ENCODE results near the gene ELF1.

DNA sequence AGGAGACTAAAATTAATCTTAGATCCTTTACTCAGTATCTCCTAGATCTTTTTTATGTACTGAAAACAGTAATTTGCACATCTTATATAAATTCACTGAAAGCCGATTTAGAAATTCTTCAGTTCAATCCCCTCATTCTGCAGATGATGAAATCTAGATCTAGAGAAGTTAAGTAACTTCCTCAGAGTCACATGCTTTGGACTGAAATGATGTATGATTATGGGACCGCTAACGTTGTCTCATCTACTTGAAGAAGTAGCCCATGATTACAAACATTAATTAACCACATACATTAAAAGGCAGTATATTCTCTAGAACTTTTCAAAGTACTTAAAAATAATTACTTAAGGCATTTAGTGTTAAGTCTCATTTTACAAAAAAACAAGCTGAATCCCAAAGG, 37.8 kb downstream of the ELF1 start:
- TF ChIP-seq, protein P1, sequence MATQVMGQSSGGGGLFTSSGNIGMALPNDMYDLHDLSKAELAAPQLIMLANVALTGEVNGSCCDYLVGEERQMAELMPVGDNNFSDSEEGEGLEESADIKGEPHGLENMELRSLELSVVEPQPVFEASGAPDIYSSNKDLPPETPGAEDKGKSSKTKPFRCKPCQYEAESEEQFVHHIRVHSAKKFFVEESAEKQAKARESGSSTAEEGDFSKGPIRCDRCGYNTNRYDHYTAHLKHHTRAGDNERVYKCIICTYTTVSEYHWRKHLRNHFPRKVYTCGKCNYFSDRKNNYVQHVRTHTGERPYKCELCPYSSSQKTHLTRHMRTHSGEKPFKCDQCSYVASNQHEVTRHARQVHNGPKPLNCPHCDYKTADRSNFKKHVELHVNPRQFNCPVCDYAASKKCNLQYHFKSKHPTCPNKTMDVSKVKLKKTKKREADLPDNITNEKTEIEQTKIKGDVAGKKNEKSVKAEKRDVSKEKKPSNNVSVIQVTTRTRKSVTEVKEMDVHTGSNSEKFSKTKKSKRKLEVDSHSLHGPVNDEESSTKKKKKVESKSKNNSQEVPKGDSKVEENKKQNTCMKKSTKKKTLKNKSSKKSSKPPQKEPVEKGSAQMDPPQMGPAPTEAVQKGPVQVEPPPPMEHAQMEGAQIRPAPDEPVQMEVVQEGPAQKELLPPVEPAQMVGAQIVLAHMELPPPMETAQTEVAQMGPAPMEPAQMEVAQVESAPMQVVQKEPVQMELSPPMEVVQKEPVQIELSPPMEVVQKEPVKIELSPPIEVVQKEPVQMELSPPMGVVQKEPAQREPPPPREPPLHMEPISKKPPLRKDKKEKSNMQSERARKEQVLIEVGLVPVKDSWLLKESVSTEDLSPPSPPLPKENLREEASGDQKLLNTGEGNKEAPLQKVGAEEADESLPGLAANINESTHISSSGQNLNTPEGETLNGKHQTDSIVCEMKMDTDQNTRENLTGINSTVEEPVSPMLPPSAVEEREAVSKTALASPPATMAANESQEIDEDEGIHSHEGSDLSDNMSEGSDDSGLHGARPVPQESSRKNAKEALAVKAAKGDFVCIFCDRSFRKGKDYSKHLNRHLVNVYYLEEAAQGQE (IDR thresholded peaks at IDR 0.05; ENCODE audit: low read depth, low read length) = no peak
- no peak for TF ChIP-seq MXI1 (IDR thresholded peaks at IDR 0.05; ENCODE audit: low read depth, low read length)
- no peak for TF ChIP-seq RAD21 (IDR thresholded peaks at IDR 0.05; ENCODE audit: low read length)
- no peak for TF ChIP-seq RCOR1 (IDR thresholded peaks at IDR 0.05; ENCODE audit: low read length)
- TF ChIP-seq, protein P2, sequence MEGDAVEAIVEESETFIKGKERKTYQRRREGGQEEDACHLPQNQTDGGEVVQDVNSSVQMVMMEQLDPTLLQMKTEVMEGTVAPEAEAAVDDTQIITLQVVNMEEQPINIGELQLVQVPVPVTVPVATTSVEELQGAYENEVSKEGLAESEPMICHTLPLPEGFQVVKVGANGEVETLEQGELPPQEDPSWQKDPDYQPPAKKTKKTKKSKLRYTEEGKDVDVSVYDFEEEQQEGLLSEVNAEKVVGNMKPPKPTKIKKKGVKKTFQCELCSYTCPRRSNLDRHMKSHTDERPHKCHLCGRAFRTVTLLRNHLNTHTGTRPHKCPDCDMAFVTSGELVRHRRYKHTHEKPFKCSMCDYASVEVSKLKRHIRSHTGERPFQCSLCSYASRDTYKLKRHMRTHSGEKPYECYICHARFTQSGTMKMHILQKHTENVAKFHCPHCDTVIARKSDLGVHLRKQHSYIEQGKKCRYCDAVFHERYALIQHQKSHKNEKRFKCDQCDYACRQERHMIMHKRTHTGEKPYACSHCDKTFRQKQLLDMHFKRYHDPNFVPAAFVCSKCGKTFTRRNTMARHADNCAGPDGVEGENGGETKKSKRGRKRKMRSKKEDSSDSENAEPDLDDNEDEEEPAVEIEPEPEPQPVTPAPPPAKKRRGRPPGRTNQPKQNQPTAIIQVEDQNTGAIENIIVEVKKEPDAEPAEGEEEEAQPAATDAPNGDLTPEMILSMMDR (IDR thresholded peaks at IDR 0.05) = no peak
- TF ChIP-seq CHD2 (IDR thresholded peaks at IDR 0.05; ENCODE audit: low read length, partially characterized antibody) = no peak
- TF ChIP-seq RFX5 (IDR thresholded peaks at IDR 0.05; ENCODE audit: low read length) = no peak
- TF ChIP-seq, protein P3, sequence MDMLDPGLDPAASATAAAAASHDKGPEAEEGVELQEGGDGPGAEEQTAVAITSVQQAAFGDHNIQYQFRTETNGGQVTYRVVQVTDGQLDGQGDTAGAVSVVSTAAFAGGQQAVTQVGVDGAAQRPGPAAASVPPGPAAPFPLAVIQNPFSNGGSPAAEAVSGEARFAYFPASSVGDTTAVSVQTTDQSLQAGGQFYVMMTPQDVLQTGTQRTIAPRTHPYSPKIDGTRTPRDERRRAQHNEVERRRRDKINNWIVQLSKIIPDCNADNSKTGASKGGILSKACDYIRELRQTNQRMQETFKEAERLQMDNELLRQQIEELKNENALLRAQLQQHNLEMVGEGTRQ (IDR thresholded peaks at IDR 0.05; ENCODE audit: borderline replicate concordance, low read depth, low read length) = no peak
- TF ChIP-seq JUND (IDR thresholded peaks at IDR 0.05) = no peak
- TF ChIP-seq, protein P4, sequence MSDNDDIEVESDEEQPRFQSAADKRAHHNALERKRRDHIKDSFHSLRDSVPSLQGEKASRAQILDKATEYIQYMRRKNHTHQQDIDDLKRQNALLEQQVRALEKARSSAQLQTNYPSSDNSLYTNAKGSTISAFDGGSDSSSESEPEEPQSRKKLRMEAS (IDR thresholded peaks at IDR 0.05; ENCODE audit: low read depth) = no peak
- TF ChIP-seq, protein P5, sequence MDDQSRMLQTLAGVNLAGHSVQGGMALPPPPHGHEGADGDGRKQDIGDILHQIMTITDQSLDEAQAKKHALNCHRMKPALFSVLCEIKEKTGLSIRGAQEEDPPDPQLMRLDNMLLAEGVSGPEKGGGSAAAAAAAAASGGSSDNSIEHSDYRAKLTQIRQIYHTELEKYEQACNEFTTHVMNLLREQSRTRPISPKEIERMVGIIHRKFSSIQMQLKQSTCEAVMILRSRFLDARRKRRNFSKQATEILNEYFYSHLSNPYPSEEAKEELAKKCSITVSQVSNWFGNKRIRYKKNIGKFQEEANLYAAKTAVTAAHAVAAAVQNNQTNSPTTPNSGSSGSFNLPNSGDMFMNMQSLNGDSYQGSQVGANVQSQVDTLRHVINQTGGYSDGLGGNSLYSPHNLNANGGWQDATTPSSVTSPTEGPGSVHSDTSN (IDR thresholded peaks at IDR 0.05) = no peak

All from SK-N-SH (cell line).